NCI-H446 (cell line): ENCODE measurements around the gene UNC119B.
A peak's percentile ranks its signal among the peaks of the same experiment; 100 is the strongest.

Experiments
- DNase-seq, 2 experiments: peaks; one replicate each; lab custom pipeline; 2025; lab: John Stamatoyannopoulos, UW

Gene UNC119B

GRCh38 chr12:120739821-120740613 is 29.8 kb downstream of the UNC119B start:
- DNase-seq = no peak

- no peak for DNase-seq
These were observed 30.6 kb downstream of the UNC119B start for GRCh38 chr12:120740871-120741270.

- DNase-seq = peak in 1 of 2 experiments; percentile 37
These were observed 31.5 kb downstream of the UNC119B start for GRCh38 chr12:120741476-120742421.

GRCh38 chr12:120744922-120745493 is 34.8 kb downstream of the UNC119B start:
- no peak for DNase-seq

GRCh38 chr12:120748242-120748641 is 38.0 kb downstream of the UNC119B start:
- DNase-seq = no peak

- DNase-seq = no peak
These were observed 39.0 kb downstream of the UNC119B start for GRCh38 chr12:120749256-120749655.

- no peak for DNase-seq
These were observed 40.5 kb downstream of the UNC119B start for GRCh38 chr12:120750806-120751205.

- no peak for DNase-seq
These were observed 41.1 kb downstream of the UNC119B start for GRCh38 chr12:120751389-120751788.

GRCh38 chr12:120754792-120755191 is 44.5 kb downstream of the UNC119B start:
- no peak for DNase-seq

- DNase-seq = no peak
These were observed 45.0 kb downstream of the UNC119B start for GRCh38 chr12:120755269-120755668.

- no peak for DNase-seq
These were observed 47.0 kb downstream of the UNC119B start for GRCh38 chr12:120757226-120757742.

- no peak for DNase-seq
These were observed 47.7 kb downstream of the UNC119B start for GRCh38 chr12:120757949-120758348.

- no peak for DNase-seq
These were observed 48.7 kb downstream of the UNC119B start for GRCh38 chr12:120758798-120759590.

- DNase-seq = no peak
These were observed 49.5 kb downstream of the UNC119B start for GRCh38 chr12:120759591-120760348.

- DNase-seq = no peak
These were observed 50.3 kb downstream of the UNC119B start for GRCh38 chr12:120760349-120761254.

GRCh38 chr12:120761519-120761934 is 51.3 kb downstream of the UNC119B start:
- DNase-seq = no peak

GRCh38 chr12:120762086-120762485 is 51.8 kb downstream of the UNC119B start:
- no peak for DNase-seq

GRCh38 chr12:120763250-120763649 is 53.0 kb downstream of the UNC119B start:
- no peak for DNase-seq

- DNase-seq = no peak
These were observed 54.6 kb downstream of the UNC119B start for GRCh38 chr12:120764816-120765215.

GRCh38 chr12:120766566-120766965 is 56.3 kb downstream of the UNC119B start:
- no peak for DNase-seq
